HCT116 (cell line): ENCODE results near the gene LCLAT1. TPM values are rescaled to one million over a fixed set of nuclear protein-coding genes. Genes with fewer than 3 reads are reported as not detected.

ENCODE experiments used
- ATAC-seq: fragments of 200-7000 bp; cut with Tn5 transposase; 2 replicates; pipeline ENCODE4 v1.9.1; 2020; ENCODE audit warnings: mild to moderate bottlenecking, moderate library complexity
- BruUV-seq: library from RNA; stranded (reverse); fragments of 400-500 nt; replicated peaks from 2 replicates; lab custom pipeline; 2021; lab: Mats Ljungman, UMichigan
- CTCF ChIA-PET: fragments of 300-600 bp; sonication (Branson Sonifier 250); formaldehyde crosslinking; loops from one replicate; lab custom pipeline; 2021; ENCODE audit warnings: antibody characterized with exemption; lab: Charles Lee
- POLR2A ChIA-PET: fragments of 300-600, 350-600 bp; sonication (Branson Sonifier 250); formaldehyde crosslinking; loops from one replicate; lab custom pipeline; 2021; ENCODE audit warnings: antibody characterized with exemption; lab: Charles Lee
- RAD21 ChIA-PET, 2 experiments: fragments of 300-600 bp; sonication (Branson Sonifier 250); formaldehyde crosslinking; loops; one replicate each; lab custom pipeline; 2023; ENCODE audit warnings: low total read pairs in 2 of 2; ENCODE audit not compliant: uncharacterized antibody in 2 of 2, unreplicated experiment in 2 of 2, low non-redundant PET in 1 of 2; lab: Charles Lee
- DNase-seq: peaks from one replicate; pipeline ENCODE4 v3.0.0-alpha.2; 2010; ENCODE audit warnings: low read depth, low spot score
- H2AFZ ChIP-seq: fragments of 200-600 bp; shearing (Covaris generic), sonication (generic); 2 replicates; pipeline ENCODE4 v1.6.1; 2017; ENCODE audit warnings: low read depth, mixed run types, mixed read lengths, antibody characterized with exemption, low read length; ENCODE audit not compliant: poor library complexity, severe bottlenecking
- H3K27ac ChIP-seq: 2 replicates; pipeline ENCODE4 v1.5.1; 2012; ENCODE audit warnings: low read depth, low read length
- H3K27me3 ChIP-seq: fragments of 200-600 bp; sonication (generic); 2 replicates; pipeline ENCODE4 v1.6.1; 2016; ENCODE audit warnings: mixed run types, low read length, mixed read lengths; ENCODE audit not compliant: insufficient read depth
- H3K36me3 ChIP-seq, 2 experiments: fragments of 200-500 bp in 1 of 2; fragments of 200-600 bp in 1 of 2; sonication (Bioruptor generic) in 1 of 2; sonication (generic) in 1 of 2; 2 replicates each; pipeline versions ENCODE4 v1.5.1 to v1.6.1; 2014 to 2016; ENCODE audit warnings: low read length in 2 of 2, inconsistent platforms in 1 of 2, mixed read lengths in 1 of 2, mixed run types in 1 of 2; ENCODE audit not compliant: insufficient read depth in 2 of 2, control insufficient read depth in 1 of 2
- H3K4me1 ChIP-seq, 2 experiments: fragments of 200-600 bp in 1 of 2; sonication (generic) in 1 of 2; 2 replicates each; pipeline versions ENCODE4 v1.5.1 to v1.6.1; 2012 to 2017; ENCODE audit warnings: low read length in 2 of 2, inconsistent platforms in 1 of 2, mild to moderate bottlenecking in 1 of 2, mixed read lengths in 1 of 2, mixed run types in 1 of 2, moderate library complexity in 1 of 2; ENCODE audit not compliant: insufficient read depth in 2 of 2, control insufficient read depth in 1 of 2
- H3K4me2 ChIP-seq: fragments of 200-600 bp; sonication (generic); 2 replicates; pipeline ENCODE4 v1.6.1; 2017; ENCODE audit warnings: mixed run types, low read length, mixed read lengths
- H3K4me3 ChIP-seq, 2 experiments: fragments of 200-600 bp in 1 of 2; sonication (generic) in 1 of 2; replicated peaks in 1 of 2; 2 replicates each; pipeline ENCODE4 v1.5.1; 2011 to 2016; ENCODE audit warnings: low read length in 2 of 2, control low read depth in 1 of 2, low read depth in 1 of 2, mild to moderate bottlenecking in 1 of 2, mixed read lengths in 1 of 2, mixed run types in 1 of 2
- H3K79me2 ChIP-seq: fragments of 200-600 bp; sonication (generic); 2 replicates; pipeline ENCODE4 v1.6.1; 2017; ENCODE audit warnings: mild to moderate bottlenecking, mixed run types, low read length, moderate library complexity, mixed read lengths; ENCODE audit not compliant: insufficient read depth
- H3K9ac ChIP-seq: fragments of 200-600 bp; sonication (generic); 2 replicates; pipeline ENCODE4 v1.6.1; 2016; ENCODE audit warnings: low read length, mixed read lengths
- H3K9me2 ChIP-seq: fragments of 200-600 bp; sonication (generic), shearing (Covaris generic); 2 replicates; pipeline ENCODE4 v1.6.1; 2017; ENCODE audit warnings: mixed run types, mild to moderate bottlenecking, moderate library complexity; ENCODE audit not compliant: insufficient read depth
- H3K9me3 ChIP-seq, 2 experiments: fragments of 200-500 bp in 1 of 2; fragments of 200-600 bp in 1 of 2; sonication (Bioruptor generic) in 1 of 2; sonication (generic) in 1 of 2; 2 replicates each; pipeline ENCODE4 v1.6.1; 2014 to 2017; ENCODE audit warnings: low read length in 2 of 2, mixed read lengths in 2 of 2, inconsistent platforms in 1 of 2, low read depth in 1 of 2, mild to moderate bottlenecking in 1 of 2, mixed run types in 1 of 2, moderate library complexity in 1 of 2; ENCODE audit not compliant: control insufficient read depth in 1 of 2, insufficient read depth in 1 of 2
- H4K20me1 ChIP-seq: fragments of 200-600 bp; sonication (generic), shearing (Covaris generic); 2 replicates; pipeline ENCODE4 v1.6.1; 2017; ENCODE audit warnings: mixed run types, mild to moderate bottlenecking, moderate library complexity; ENCODE audit not compliant: insufficient read depth
- ATF3 ChIP-seq: IDR thresholded peaks from 2 replicates; pipeline ENCODE4 v1.6.1; 2012
- CBX3 ChIP-seq: IDR thresholded peaks from 2 replicates; pipeline ENCODE4 v1.6.1; 2012; ENCODE audit warnings: low read depth
- EGR1 ChIP-seq: IDR thresholded peaks from 2 replicates; pipeline ENCODE4 v1.6.1; 2012; ENCODE audit warnings: low read depth
- ELF1 ChIP-seq: IDR thresholded peaks from 2 replicates; pipeline ENCODE4 v1.6.1; 2012; ENCODE audit warnings: low read depth, borderline replicate concordance
- EZH2 ChIP-seq: fragments of 200-600 bp; sonication (generic); IDR thresholded peaks from 2 replicates; pipeline ENCODE4 v1.6.1; 2017; ENCODE audit warnings: antibody characterized with exemption, mixed run types
- FOSL1 ChIP-seq: IDR thresholded peaks from 2 replicates; pipeline ENCODE4 v1.6.1; 2012; ENCODE audit warnings: low read depth
- JUND ChIP-seq: IDR thresholded peaks from 2 replicates; pipeline ENCODE4 v1.6.1; 2012
- POLR2A ChIP-seq: IDR thresholded peaks from 2 replicates; pipeline ENCODE4 v1.7.0; 2011; ENCODE audit warnings: borderline replicate concordance; ENCODE audit not compliant: insufficient read depth, insufficient read length; ENCODE audit errors: extremely low read depth
- POLR2AphosphoS5 ChIP-seq: IDR thresholded peaks from 2 replicates; pipeline ENCODE4 v1.6.1; 2011; ENCODE audit warnings: mild to moderate bottlenecking, low read depth, low read length, moderate library complexity
- RAD21 ChIP-seq: IDR thresholded peaks from 2 replicates; pipeline ENCODE4 v1.6.1; 2012; ENCODE audit warnings: low read depth, mild to moderate bottlenecking
- SIN3A ChIP-seq: IDR thresholded peaks from 2 replicates; pipeline ENCODE4 v1.6.1; 2012; ENCODE audit warnings: low read depth
- SP1 ChIP-seq: IDR thresholded peaks from 2 replicates; pipeline ENCODE4 v1.6.1; 2012; ENCODE audit warnings: low read depth
- SRF ChIP-seq: IDR thresholded peaks from 2 replicates; pipeline ENCODE4 v1.6.1; 2012; ENCODE audit warnings: low read depth
- TCF7L2 ChIP-seq: IDR thresholded peaks from 2 replicates; pipeline ENCODE4 v1.7.0; 2011; ENCODE audit warnings: borderline replicate concordance, inconsistent platforms; ENCODE audit not compliant: insufficient read depth, insufficient read length; ENCODE audit errors: extremely low read depth
- YY1 ChIP-seq: IDR thresholded peaks from 2 replicates; pipeline ENCODE4 v1.6.1; 2011; ENCODE audit warnings: low read length, low read depth, moderate library complexity, mild to moderate bottlenecking; ENCODE audit not compliant: insufficient replicate concordance; ENCODE audit errors: extremely low read depth
- ZBTB33 ChIP-seq: IDR thresholded peaks from 2 replicates; pipeline ENCODE4 v1.6.1; 2011; ENCODE audit warnings: mild to moderate bottlenecking, low read length, moderate library complexity; ENCODE audit not compliant: insufficient replicate concordance; ENCODE audit errors: extremely low read depth
- ZFX ChIP-seq: fragments of 450-650 bp; IDR thresholded peaks from 2 replicates; pipeline ENCODE4 v1.6.1; 2017
- intact Hi-C: fragments of 100-400 bp; cut with micrococcal nuclease; formaldehyde crosslinking; loops from 2 replicates; pipeline ENCODE4 v1.10.0; 2022
- total RNA-seq: library from RNA; stranded (reverse); gene quantifications from one replicate; pipeline ENCODE4 v1.2.1, GENCODE V29; 2021; ENCODE audit not compliant: unreplicated experiment
- TF ChIP-seq, protein P1 (sequence below), 3 experiments: fragments of 200-600 bp in 1 of 3; sonication (generic) in 1 of 3; IDR thresholded peaks in 2 of 3; conservative IDR thresholded peaks in 1 of 3; 2 replicates each; pipeline ENCODE4 v1.5.1; 2012 to 2017; ENCODE audit warnings: low read depth in 2 of 3, low read length in 2 of 3, antibody characterized with exemption in 1 of 3, borderline replicate concordance in 1 of 3, control low read depth in 1 of 3, mild to moderate bottlenecking in 1 of 3, mixed read lengths in 1 of 3, mixed run types in 1 of 3, moderate library complexity in 1 of 3; ENCODE audit not compliant: insufficient read depth in 1 of 3
- TF ChIP-seq, protein P2 (sequence below): IDR thresholded peaks from 2 replicates; pipeline ENCODE4 v1.6.1; 2012

The LCLAT1 gene
- total RNA-seq, 1 experiment from 2014 or later, result 36.2 TPM

- peak; percentile 51; the same call in 1 of the 2 replicates for TF ChIP-seq POLR2AphosphoS5
- peak; percentile 82 for TF ChIP-seq SP1
- no peak for TF ChIP-seq SRF
- peak; percentile 28; the same call in 1 of the 2 replicates for TF ChIP-seq EGR1
- peak; percentile 86 for TF ChIP-seq FOSL1
Observed at GRCh38 chr2:30511122-30512083, 64.4 kb downstream of the LCLAT1 start (continued).

DNA sequence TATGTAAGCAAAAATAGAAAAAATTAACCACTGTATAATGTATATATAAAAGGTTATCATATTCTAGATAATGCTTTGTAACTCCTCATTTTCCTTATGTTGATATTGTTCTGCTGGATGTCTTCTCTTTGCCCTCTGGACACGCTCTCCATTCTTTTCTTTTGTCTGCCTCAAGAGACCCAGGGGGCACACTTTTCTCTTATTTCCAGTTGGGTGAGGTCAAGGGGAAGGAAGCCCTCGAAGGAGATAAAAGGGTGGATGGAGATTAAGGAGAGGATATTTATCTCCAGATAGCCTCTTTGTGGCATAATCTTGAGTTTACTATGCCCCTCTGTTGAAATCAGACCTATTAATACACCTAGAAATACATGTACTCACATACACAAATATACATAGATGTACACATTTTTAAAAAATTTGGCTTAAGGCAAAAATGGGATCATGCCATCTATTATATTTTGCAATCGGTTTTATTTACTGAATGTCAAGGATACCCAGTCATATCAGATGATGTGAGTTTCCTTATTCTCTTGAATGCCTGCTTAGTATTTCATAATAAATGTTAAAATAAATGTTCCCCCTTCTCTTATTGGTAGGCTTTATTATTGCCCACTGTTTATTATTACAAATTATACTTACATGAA lies 65.3 kb downstream of the LCLAT1 start:
- no peaks in the 10 kb centered on the region for H3K27me3 ChIP-seq
- no TSS peak for BruUV-seq
- peaks cover 23% of the 10 kb centered on the region for H4K20me1 ChIP-seq
- ATAC-seq, result no peak
- no peak overlapping the region for H3K4me3 ChIP-seq
- DNase-seq, result no peak
- H2AFZ ChIP-seq, result no peak overlapping the region
- intact Hi-C loops, result no loop called here
- H3K4me1 ChIP-seq, result peaks cover 45 to 55% of the 10 kb centered on the region in 2 experiments
- peaks cover 0 to 6% of the 10 kb centered on the region in 2 experiments; a peak in 1 of 4 replicates for H3K9me3 ChIP-seq
- H3K9me2 ChIP-seq, result no peaks in the 10 kb centered on the region
- no peak overlapping the region for H3K9ac ChIP-seq
- POLR2A ChIA-PET, result no interaction called here
- RAD21 ChIA-PET, result no interaction called here
- H3K27ac ChIP-seq, result no peak overlapping the region
- peaks cover 87% of the 10 kb centered on the region for H3K79me2 ChIP-seq
- CTCF ChIA-PET, result no interaction called here
- H3K36me3 ChIP-seq, result no peaks in the 10 kb centered on the region
- TF ChIP-seq ELF1 (no peak), RAD21 (no peak), POLR2AphosphoS5 (no peak), ATF3 (no peak), ZFX (no peak), EZH2 (no peak), YY1 (no peak), JUND (no peak), SIN3A (no peak), TCF7L2 (no peak), ZBTB33 (no peak), POLR2A (no peak), CBX3 (no peak)
- TF ChIP-seq, protein P1, sequence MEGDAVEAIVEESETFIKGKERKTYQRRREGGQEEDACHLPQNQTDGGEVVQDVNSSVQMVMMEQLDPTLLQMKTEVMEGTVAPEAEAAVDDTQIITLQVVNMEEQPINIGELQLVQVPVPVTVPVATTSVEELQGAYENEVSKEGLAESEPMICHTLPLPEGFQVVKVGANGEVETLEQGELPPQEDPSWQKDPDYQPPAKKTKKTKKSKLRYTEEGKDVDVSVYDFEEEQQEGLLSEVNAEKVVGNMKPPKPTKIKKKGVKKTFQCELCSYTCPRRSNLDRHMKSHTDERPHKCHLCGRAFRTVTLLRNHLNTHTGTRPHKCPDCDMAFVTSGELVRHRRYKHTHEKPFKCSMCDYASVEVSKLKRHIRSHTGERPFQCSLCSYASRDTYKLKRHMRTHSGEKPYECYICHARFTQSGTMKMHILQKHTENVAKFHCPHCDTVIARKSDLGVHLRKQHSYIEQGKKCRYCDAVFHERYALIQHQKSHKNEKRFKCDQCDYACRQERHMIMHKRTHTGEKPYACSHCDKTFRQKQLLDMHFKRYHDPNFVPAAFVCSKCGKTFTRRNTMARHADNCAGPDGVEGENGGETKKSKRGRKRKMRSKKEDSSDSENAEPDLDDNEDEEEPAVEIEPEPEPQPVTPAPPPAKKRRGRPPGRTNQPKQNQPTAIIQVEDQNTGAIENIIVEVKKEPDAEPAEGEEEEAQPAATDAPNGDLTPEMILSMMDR (IDR thresholded peaks at IDR 0.05 in 2 of 3, conservative IDR thresholded peaks at IDR 0.05 in 1 of 3; ENCODE audit: borderline replicate concordance in 1 of 3, insufficient read depth in 1 of 3, low read depth in 2 of 3, low read length in 2 of 3), result no peak
- TF ChIP-seq, protein P2, sequence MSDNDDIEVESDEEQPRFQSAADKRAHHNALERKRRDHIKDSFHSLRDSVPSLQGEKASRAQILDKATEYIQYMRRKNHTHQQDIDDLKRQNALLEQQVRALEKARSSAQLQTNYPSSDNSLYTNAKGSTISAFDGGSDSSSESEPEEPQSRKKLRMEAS, result no peak
- no peak overlapping the region for H3K4me2 ChIP-seq
